ENCODE results near the gene RSPO4. TPM values are rescaled to one million over a fixed set of nuclear protein-coding genes. Genes with fewer than 3 reads are reported as not detected.

RSPO4 gene
- total RNA-seq, 4 donors from 2014 or later = 0.06 to 2.5 (median 0.52) TPM

- Histone ChIP-seq H3K27ac (replicated peaks in 1 of 4) (no peak overlapping the region), H3K36me3 (no peaks in the 10 kb centered on the region), H3K9me3 (no peaks in the 10 kb centered on the region), H3K27me3 (peaks cover 0 to 34% (median 0%) of the 10 kb centered on the region in 4 donors), H3K4me1 (peaks cover 0 to 5% (median 0%) of the 10 kb centered on the region in 4 donors), H3K4me3 (no peak overlapping the region)
- no peak for DNase-seq (ENCODE audit: extremely low spot score)
- intact Hi-C loops (cut with DNase I) = no loop called here
- 83% methylated on average over 4 of the region's 4 CpGs for WGBS
- TF ChIP-seq POLR2A (IDR thresholded peaks at IDR 0.05; ENCODE audit: low read depth) (no peak), POLR2AphosphoS5 (IDR thresholded peaks at IDR 0.05) (no peak), EP300 (IDR thresholded peaks at IDR 0.05) (no peak), CTCF (IDR thresholded peaks at IDR 0.05) (no peak)
Observed at GRCh38 chr20:920311-920710, 81.8 kb downstream of the RSPO4 start.

- intact Hi-C loops (cut with DNase I) = no loop called here
- Histone ChIP-seq H3K27ac (replicated peaks in 1 of 4) (no peak overlapping the region), H3K27me3 (peaks cover 0 to 35% (median 1%) of the 10 kb centered on the region in 4 donors), H3K9me3 (no peaks in the 10 kb centered on the region), H3K36me3 (no peaks in the 10 kb centered on the region), H3K4me3 (no peak overlapping the region), H3K4me1 (peaks cover 0 to 5% (median 0%) of the 10 kb centered on the region in 4 donors)
- no peak for TF ChIP-seq POLR2AphosphoS5 (IDR thresholded peaks at IDR 0.05)
- TF ChIP-seq POLR2A (IDR thresholded peaks at IDR 0.05; ENCODE audit: low read depth) = no peak
- no peak for TF ChIP-seq EP300 (IDR thresholded peaks at IDR 0.05)
- no peak for TF ChIP-seq CTCF (IDR thresholded peaks at IDR 0.05)
- DNase-seq (ENCODE audit: extremely low spot score) = no peak
- WGBS = 79% methylated on average over 5 of the region's 5 CpGs
Observed at GRCh38 chr20:919491-919916, 82.6 kb downstream of the RSPO4 start.

GRCh38 chr20:917416-917815, 84.7 kb downstream of the RSPO4 start:
- 73% methylated on average over 4 of the region's 4 CpGs for WGBS
- intact Hi-C loops (cut with DNase I) = no loop called here
- DNase-seq (ENCODE audit: extremely low spot score) = no peak

GRCh38 chr20:916825-917224, 85.3 kb downstream of the RSPO4 start:
- no peak for DNase-seq (ENCODE audit: extremely low spot score)
- intact Hi-C loops (cut with DNase I) = no loop called here

More at GRCh38 chr20:917416-917815, 84.7 kb downstream of the RSPO4 start:
- no peak for TF ChIP-seq POLR2AphosphoS5 (IDR thresholded peaks at IDR 0.05)
- TF ChIP-seq POLR2A (IDR thresholded peaks at IDR 0.05; ENCODE audit: low read depth) = no peak
- H3K4me1 ChIP-seq = peaks cover 0 to 5% (median 0%) of the 10 kb centered on the region in 4 donors
- H3K27me3 ChIP-seq = peaks cover 0 to 48% (median 3%) of the 10 kb centered on the region in 4 donors
- H3K27ac ChIP-seq (replicated peaks in 1 of 4) = no peak overlapping the region
- H3K36me3 ChIP-seq = no peaks in the 10 kb centered on the region
- H3K9me3 ChIP-seq = no peaks in the 10 kb centered on the region
- no peak overlapping the region for H3K4me3 ChIP-seq

More at GRCh38 chr20:916825-917224, 85.3 kb downstream of the RSPO4 start:
- Histone ChIP-seq H3K36me3 (no peaks in the 10 kb centered on the region), H3K27ac (replicated peaks in 1 of 4) (no peak overlapping the region), H3K4me1 (peaks cover 0 to 5% (median 0%) of the 10 kb centered on the region in 4 donors), H3K9me3 (no peaks in the 10 kb centered on the region), H3K4me3 (no peak overlapping the region), H3K27me3 (peaks cover 0 to 54% (median 3%) of the 10 kb centered on the region in 4 donors)
- 39% methylated on average over 5 of the region's 5 CpGs for WGBS
- TF ChIP-seq CTCF (IDR thresholded peaks at IDR 0.05) = no peak
- TF ChIP-seq POLR2A (IDR thresholded peaks at IDR 0.05; ENCODE audit: low read depth) = no peak
- TF ChIP-seq POLR2AphosphoS5 (IDR thresholded peaks at IDR 0.05) = no peak
- TF ChIP-seq EP300 (IDR thresholded peaks at IDR 0.05) = no peak
